Keratinocyte (primary cell): ENCODE measurements around the gene GTF3C4.

Experiments used
- CTCF ChIP-seq, 3 experiments: IDR thresholded peaks in 1 of 3; conservative IDR thresholded peaks in 1 of 3; optimal IDR thresholded peaks in 1 of 3; 2 replicates in 2 of 3; 3 replicates in 1 of 3; pipeline versions ENCODE3 to v1.5.1; 2011; ENCODE audit warnings: low read length in 3 of 3, mild to moderate bottlenecking in 3 of 3, moderate library complexity in 2 of 3, control low read depth in 1 of 3, inconsistent platforms in 1 of 3; ENCODE audit not compliant: insufficient read depth in 2 of 3; ENCODE audit errors: extremely low read depth in 1 of 3
- EZH2 ChIP-seq: IDR thresholded peaks from one replicate; pipeline ENCODE4 v1.6.1; 2012; ENCODE audit warnings: inconsistent platforms, mild to moderate bottlenecking, low read length, moderate library complexity

- peak in 2 of 3 experiments; percentile 10 to 40 for TF ChIP-seq CTCF (optimal IDR thresholded peaks at IDR 0.05 in 1 of 3, IDR thresholded peaks at IDR 0.05 in 1 of 3, conservative IDR thresholded peaks at IDR 0.05 in 1 of 3; ENCODE audit: extremely low read depth in 1 of 3, insufficient read depth in 2 of 3, low read length in 3 of 3)
- TF ChIP-seq EZH2, result no peak
Measured at GRCh38 chr9:132672413-132672690, 2.1 kb downstream of the GTF3C4 start.
